GM10847 (cell line): ENCODE measurements around the gene PHC1.
"Not testable (repeated sequence)": the region's sequence is repeated elsewhere in the genome, so short reads cannot be mapped to it uniquely, and the experiment has no call there.

Experiments used
- POLR2A ChIP-seq: IDR thresholded peaks from 2 replicates; pipeline ENCODE4 v1.6.1; 2011; ENCODE audit not compliant: insufficient read length; ENCODE audit errors: extremely low read depth

PHC1 gene

DNA sequence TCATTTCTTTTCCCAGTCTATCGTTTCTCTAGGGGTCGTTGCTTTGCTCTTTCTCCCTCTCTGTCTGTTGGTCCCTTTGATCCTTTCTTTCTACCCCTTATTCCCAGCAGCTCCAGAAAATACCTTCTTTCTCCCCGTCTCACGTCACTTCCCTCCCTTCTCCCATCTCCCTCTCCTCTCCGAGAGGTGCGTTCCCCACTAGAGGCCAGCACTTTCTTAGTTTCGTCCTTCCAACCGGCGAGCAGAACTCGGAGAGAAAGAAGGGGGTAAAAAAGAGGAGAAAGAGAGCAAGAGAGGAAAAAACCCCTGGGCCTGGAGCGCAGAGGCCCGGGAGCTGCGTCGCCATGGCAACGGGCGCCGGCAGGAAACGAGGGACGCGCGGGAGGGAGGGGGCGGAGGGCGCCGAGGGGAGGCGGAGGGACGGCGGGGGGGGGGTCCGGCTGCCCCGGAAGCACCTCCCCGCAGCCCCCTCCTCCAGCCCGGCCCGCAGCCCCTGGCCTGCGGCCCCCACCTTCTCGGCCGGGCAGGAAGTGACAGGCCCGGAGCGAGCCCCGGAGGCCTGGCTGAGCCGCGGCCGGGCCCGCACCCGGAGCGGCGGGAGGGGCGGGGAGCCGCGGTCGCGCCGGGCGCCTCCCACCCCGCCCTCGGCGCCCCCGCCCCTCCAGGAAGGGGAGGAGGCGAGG, at the start of gene PHC1:
Gene PHC1, plus strand, starts transcription at position 477 of the 683 bp plus-strand sequence. CDS start 3,169 bp downstream, outside the sequence.
- TF ChIP-seq POLR2A = not testable (repeated sequence)

DNA sequence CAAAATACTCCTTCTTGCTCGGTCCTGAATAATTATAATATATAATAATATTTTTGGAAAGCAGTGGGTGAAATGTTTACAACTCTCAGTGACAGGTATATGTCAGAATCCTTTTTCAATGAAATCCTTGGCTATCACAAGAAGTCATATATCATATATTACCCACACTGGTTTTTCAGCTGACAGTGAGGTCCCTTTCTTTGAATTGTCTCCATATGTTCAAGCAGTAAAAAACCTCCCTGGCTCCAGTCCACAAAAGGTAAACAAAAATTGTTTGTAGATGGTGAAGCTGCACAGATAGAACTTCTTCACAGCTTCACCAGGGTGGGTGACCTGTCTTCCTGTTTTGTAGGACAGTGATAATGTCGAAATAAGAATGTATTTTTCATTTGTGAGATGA, 47.9 kb upstream of the PHC1 start:
- TF ChIP-seq POLR2A = no peak

DNA sequence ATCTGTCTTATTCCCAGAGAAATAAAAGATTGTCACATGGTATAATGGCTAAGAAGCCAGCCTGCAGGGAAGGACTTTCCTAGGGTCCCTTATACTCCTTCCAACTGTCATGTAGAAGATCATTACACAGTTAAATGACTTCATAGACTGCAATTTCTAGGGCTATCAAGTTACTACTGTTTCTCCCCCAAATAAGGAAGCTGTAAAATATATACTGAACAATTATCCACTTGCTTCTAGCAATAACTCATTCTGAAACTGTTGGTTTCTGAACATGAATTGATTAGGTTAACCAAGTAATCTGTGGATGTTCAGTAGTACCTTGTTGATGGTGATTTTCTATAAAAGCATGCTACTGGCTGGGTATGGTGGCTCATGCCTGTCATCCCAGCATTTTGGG, 47.3 kb upstream of the PHC1 start:
- no peak for TF ChIP-seq POLR2A

DNA sequence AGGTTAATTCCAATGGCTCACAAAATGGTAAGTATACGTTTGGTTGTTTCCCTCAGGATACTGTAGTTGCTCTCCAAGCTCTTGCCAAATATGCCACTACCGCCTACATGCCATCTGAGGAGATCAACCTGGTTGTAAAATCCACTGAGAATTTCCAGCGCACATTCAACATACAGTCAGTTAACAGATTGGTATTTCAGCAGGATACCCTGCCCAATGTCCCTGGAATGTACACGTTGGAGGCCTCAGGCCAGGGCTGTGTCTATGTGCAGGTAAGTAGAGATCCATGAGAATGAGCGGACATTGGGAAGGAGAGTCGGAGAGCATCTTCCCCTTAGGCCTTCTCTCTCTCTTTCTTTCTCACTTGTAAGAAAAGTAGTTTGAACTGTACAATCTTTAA, 46.5 kb upstream of the PHC1 start:
- no peak for TF ChIP-seq POLR2A

DNA sequence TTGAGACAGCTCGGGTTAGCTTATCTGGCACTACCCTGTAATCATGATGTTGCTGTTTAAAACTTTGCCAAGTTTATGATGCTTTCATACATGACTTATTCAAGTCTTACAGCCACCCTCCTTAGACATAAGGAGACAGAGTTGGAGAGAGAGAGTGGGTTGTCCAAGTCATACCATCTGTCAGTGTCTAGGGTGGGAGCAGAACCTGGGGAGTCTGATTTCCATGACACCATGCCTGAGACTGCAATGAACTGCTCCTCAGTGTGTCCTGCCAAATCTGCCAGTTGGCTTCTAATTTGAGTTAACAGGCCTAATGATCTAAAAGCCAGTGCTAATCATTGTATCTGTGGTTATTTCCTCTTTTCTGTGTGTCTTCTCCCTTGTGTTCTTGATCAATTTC, 43.7 kb upstream of the PHC1 start:
- TF ChIP-seq POLR2A = no peak

DNA sequence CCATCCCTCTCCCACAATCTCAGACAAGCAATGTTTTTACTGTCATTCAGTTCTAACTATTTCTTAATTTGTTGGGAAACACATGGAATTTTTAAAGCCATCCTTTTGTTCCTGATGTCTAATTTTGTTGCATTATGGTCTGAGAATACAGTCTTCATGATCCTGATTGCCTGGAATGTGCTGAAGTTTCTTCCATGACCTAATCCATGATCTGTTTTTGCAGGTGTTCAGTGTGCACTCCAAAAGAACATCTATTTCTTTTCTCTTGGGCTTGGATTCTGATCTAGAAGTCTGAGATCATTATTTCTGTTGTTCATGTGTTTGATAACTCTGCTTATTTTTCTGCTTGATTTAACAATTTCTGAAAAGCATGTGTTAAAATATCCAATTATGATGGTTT, 43.2 kb upstream of the PHC1 start:
- no peak for TF ChIP-seq POLR2A

DNA sequence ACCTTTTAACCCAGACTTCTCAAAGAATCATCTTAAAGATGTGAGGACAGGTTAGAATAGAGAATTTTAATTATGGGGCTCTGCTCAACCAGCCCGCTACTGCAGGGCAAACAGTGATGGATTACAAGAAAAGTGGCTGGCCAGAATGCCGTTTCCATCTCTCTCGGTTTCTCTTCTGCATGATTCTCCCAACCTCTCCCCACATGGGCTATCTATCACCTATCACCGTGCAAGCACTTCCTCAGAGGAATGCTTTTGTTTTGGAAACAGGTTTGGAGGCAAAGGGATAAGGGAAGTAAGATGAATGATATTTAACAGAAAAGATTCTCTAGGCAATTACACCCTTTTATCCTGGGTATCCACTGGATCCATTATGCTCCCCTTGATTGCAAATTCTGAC, 37.4 kb upstream of the PHC1 start:
- TF ChIP-seq POLR2A = no peak

DNA sequence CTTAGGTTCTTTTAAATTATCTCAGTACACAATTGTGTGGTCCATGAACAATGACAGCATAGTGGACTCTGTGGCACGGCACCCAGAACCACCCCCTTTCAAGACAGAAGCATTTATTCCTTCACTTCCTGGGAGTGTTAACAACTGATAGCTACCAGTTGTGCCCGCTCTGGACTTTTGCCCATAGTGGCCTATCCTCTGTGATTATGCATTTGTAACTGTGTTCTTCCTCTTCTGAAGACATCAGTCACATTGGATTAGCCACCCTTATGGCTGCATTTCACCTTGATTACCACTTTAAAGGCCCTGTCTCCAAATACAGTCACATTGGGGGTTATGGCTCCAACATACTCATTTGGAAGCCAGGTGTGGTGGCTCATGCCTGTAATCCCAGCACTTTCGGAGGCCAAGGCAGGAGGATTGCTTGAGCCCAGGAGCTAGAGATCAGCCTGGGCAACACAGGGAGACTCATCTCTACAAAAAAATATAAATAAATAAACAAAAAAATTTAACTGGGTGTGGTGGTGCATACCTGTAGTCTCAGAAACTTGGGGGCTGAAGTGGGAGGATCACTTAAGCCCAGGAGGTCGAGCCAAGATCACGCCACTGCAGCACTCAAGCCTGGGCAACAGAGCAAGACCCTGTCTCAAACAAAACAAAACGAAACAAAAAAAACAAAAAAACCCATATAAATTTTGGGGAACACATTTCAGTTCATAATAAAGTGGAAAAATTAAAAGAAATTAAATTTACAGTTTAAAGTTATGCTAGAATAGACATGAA, 27.6 kb upstream of the PHC1 start:
- no peak for TF ChIP-seq POLR2A

DNA sequence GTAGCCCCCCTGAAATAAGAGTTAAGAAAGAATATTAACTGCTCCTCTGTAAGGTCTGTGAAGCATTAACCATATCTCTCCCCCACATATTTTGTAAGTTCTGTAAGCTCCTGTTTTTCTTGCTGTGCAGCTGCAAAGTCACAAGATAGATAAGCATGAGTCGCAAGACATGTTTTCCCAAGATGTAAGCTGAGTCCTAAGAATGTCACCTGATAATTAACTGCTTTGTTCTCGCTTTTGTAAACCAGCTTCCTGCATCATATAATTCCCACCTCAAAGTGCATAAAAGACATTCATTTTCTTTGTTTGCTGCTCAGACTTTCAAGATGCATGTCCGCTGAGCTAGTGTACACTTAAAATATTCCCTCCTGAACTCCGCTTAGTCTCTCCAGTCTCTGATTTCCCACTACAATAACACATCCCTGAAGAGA, 27.0 kb upstream of the PHC1 start:
- no peak for TF ChIP-seq POLR2A

DNA sequence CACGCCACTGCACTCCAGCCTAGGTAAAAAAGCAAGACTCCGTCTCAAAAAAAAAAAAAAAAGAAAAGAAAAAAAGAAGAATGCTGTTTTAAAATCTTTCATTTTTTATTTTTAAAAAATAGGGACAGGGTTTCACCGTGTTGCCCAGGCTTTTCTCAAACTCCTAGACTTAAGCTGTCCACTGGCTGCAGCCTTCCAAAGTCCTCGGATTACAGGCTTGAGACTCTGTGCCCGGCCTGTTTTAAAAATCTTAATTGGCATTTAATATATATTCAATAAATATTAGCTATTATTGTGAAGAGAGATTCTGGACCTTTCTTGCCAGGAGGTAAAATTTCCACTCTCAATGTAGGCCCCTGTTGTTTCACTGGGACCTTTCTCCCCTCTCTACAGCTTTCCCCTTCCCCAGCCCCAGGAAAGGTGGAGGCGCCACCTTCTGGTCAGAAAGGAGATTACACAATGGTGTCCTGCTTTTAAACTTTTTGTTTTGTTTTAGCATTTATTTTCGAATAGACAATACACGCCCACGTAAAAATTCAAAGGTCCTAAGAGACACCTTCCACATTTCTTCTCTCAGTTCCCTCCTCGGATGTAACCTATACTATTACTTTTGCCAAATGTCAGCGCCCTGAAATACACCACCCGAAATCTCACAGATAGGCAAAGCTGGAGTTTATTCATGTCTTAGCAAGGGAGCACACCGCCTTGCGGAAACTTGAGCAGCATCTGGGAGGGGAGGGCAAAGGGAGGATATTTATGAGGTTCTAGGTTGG, 23.8 kb upstream of the PHC1 start:
- TF ChIP-seq POLR2A = no peak

DNA sequence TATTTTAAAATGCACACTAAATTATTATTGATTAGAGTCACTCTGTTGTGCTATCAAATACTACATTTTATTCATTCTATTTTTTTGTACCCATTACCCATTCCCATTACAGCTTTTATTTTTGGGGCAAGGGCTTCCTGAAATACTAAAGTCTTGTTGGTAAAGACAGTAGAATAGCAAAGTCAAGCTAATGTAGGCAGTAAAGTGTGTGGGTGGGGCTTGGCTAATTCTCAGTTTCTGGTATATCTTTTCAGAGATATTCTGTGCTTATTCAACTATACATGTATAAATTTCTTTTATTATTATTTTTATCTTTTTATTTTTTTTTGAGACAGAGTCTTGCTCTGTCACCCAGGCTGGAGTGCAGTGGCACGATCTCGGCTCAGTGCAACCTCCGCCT, 22.3 kb upstream of the PHC1 start:
- no peak for TF ChIP-seq POLR2A

DNA sequence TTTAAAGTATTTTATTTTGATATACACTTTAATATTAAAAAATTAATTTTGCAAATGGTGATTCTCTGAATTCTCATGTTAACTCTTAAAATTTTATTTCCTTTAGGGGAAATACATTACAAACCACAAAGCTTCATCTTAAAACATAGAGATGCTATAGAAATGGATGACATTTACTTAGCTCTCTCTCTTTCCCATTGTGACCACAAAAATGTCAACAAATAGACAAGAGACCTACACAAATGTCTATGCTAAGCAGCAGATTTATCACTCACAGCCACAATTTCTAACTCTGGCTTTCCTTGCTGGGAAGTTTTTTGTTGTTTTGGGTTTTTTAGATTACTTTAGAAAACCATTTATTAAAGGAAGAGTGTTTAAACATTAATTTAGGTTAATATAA, 19.9 kb upstream of the PHC1 start:
- TF ChIP-seq POLR2A = no peak

DNA sequence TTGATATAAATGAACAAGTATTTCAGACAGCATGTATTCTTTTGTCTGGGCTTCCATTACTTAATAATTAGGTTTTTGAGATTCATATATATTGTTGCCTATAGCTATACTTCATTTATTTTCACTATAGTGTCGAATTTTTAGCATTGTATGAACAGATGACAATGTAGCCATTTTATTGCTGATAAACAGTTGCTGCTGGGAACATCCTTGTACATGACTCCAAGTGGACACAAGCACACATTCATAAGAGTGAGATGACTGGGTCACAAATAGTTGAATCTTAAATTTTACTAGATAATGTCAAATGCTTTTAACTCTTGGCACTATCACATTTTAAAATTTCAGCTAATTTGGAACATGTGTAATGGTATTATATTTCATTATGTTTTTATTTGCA, 19.3 kb upstream of the PHC1 start:
- no peak for TF ChIP-seq POLR2A

DNA sequence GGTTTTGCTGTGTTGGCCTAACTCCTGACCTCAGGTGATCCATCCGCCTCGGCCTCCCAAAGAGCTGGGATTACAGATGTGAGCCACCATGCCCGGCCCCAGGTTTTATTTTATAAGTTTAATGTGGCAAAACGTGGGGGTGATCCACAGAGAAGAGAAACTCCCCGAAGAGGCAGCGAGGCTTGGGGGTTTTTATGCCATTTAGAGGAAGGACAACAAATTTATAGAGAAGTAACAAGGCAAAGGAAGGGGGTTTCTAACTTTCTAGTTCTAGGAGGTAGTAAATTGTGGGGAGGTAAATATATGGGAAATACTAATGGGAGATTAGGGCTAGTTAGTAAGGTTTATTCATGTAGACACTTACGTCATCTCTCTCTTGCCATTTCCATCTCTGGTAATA, 17.2 kb upstream of the PHC1 start:
- no peak for TF ChIP-seq POLR2A

DNA sequence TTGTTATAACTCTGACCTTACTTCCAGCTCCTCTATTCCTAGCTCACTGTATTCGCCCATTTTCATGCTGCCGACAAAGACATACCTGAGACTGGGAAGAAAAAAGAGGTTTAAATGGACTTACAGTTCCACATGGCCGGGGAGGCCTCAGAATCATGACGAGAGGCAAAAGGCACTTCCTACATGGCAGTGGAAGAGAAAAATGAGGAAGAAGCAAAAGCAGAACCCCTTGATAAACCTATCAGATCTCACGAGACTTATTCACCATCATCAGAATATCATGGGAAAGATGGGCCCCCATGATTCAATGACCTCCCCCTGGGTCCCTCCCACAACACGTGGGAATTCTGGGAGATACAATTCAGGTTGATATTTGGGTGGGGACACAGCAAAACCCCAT, 14.5 kb upstream of the PHC1 start:
- TF ChIP-seq POLR2A = no peak

DNA sequence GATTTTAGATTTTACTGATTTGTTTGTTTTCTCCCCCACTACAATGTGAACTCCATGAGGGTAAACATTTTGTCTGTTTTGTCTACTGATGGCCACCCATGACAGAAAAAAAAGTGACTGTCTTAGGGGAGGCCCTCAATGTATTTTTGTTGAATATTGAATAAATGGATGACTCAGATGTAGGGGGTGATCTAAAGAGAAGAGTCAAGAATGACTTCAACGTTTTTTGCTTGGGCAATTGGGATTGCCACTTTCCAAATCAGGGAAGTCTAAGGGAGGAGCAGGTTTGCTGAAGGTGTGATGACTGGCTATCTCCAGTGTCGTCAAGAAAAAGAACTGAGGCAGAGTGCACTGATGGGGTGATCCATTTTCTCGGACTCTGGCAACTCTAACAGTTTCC, 10.7 kb upstream of the PHC1 start:
- TF ChIP-seq POLR2A = no peak
